HPDE6-E6E7 (cell line): ENCODE data around the gene SHC2.
"Not testable (repeated sequence)": the region's sequence is repeated elsewhere in the genome, so short reads cannot be mapped to it uniquely, and the experiment has no call there.

Experiments used
- DNase-seq: peaks from one replicate; pipeline ENCODE4 v3.0.0; 2011; ENCODE audit warnings: missing footprints; ENCODE audit errors: extremely low spot score

Gene SHC2

DNA sequence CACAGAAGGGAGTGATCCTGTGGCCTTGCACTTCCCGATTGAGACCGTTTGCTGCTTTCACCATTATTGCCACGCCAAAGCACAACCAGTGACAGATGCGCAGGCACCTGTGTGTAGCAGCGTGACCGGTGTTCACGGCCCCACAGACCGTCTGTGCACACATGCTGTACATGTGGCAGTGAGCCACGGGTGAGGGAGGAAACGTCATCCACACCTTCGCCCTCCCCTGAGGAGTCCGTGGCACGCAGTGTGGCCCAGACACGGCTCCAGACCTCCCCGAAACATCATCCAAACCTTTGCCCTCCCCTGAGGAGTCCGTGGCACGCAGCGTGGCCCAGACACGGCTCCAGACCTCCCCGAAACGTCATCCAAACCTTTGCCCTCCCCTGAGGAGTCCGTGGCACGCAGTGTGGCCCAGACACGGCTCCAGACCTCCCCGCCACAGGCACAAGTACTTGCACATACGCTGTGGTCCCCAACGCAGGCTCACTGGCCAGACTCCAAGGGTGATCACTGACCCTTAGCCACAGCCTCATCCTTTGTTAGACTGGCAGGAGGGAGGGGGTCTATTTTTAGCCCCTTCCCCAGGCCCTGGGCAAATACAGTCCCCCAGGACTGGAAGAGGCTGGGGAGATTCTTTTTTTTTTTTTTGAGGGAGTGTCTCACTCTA lies 7.9 kb upstream of the SHC2 start:
- DNase-seq = no peak

DNA sequence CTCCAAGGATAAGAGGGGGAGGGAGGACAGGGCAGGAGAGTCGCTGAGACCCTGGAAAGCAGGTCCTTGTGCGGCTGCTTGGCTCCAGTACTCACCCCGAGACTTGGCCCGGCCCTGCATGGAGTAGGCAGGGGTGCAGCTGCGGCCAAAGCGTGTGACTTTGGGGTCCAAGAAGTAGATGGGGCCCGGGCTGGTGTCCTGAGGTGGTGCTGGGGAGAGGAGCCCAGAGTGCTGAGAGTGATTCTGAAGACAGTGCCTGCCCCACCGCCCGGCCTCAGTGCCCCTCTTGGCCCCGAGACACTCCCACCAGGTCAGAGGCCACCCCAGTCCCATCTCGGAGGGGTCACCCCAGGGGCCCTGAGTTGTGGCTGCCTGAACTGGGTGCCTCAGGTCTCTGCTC lies 6.7 kb upstream of the SHC2 start:
- DNase-seq = no peak

DNA sequence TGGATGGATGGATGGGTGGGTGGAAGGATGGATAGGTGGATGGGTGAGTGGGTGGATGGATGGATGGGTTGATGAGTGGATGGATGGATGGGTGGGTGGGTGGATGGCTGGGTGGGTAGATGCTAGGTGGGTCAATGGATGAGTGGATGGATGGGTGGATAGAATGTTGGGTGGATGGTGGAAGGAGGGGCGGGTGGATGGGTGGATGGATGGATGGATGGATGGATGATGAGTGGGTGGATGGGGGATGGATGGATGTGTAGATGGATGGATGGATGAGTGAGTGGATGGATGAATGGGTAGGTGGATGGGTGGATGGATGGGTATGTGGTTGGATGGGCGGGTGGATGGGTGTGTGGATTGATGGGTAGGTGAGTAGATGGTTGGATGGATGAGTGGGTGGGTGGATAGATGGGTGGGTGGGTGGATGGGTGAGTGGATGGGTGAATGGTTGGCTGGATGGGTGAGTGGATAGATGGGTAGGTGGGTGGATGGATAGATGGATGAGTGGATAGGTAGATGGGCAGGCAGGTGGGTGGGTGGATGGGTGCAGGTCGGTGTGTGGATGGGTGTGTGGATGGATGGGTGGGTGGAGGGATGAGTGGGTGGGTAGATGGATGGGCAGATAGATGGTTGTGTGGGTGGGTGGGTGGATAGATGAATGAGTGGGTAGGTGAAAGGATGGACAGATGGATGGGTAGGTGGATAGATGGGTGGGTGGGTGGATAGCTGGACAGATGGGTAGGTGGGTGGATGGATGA lies 4.4 kb upstream of the SHC2 start:
- DNase-seq = no peak

DNA sequence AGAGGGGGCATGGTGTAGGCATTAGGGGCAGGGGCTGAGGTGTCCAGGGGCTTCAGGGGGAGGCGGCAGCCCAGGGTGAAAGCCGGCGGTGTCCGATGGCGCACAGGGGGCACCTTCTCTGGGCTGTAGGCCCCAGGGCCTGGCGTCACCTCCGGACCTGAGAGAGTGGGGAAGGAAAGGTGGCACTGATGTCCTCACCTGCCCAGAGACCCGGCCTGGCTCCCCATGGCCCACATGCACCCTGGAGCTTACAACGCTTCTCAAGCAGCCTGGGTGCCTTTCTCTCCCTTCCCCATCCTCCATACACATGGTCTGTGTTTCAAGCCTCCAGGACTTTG lies 3.3 kb upstream of the SHC2 start:
- DNase-seq = no peak

DNA sequence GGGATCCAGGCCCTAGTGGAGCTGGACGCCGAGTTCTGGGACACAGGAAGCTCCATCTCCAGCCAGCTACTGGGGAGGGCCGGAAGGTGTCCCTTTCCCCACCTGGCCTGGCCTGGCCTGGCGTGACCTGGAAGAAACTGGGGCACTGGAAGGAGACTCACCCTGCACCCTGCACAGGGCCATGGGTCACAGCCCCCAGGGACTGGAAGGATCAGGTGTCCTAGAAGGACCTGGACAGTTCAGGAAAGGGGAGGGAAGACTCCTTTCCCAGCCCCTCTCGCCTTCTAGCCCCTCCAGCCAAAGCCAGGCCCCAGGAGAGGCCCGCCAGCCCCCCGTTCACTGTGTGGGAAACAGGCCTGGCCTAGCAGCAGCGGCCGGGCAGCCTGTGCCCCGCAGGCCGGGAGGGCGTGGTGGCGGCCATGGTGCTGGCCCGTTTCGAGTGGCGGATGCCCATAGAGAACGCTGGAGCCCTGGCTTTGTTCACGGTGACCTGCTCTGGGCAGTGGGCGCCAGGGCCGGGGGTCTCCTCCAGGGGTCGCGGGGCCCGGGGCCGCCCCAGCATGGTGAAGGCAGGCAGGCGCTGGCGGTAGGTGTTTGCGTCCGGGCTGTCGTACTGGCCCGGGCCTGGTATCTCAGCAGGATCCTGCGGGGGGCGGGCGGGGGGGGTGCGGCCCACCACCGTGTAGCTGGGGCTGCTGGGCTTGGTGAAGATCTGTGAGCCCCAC lies 2.8 kb upstream of the SHC2 start:
- DNase-seq = no peak

- no peak for DNase-seq
Observed at GRCh38 chr19:461721-462551, 1.1 kb upstream of the SHC2 start.

GRCh38 chr19:459724-460511 lies 915 bp downstream of the SHC2 start:
- no peak for DNase-seq

- no peak for DNase-seq
Observed at GRCh38 chr19:458091-459042, 2.5 kb downstream of the SHC2 start.

DNA sequence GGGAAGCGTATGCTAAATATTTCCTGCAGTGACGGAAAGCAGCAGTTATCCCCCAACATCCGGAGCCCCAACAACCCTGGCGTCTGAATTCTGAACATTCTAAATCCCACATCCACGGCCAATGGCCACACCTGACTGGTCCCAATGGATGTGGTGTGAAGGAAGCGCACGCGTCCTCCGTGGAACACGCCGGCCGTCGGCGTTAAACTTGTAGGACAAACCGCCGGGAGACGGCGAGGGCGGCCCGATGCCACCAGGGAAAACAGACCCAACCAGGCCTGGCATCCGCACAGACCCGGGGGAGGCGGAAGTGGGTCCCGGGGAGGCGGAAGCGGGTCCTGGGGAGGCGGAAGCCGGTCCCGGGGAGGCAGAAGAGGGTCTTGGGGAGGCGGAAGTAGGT lies 3.2 kb downstream of the SHC2 start:
- no peak for DNase-seq

GRCh38 chr19:456547-457110 lies 4.2 kb downstream of the SHC2 start:
- DNase-seq = no peak

DNA sequence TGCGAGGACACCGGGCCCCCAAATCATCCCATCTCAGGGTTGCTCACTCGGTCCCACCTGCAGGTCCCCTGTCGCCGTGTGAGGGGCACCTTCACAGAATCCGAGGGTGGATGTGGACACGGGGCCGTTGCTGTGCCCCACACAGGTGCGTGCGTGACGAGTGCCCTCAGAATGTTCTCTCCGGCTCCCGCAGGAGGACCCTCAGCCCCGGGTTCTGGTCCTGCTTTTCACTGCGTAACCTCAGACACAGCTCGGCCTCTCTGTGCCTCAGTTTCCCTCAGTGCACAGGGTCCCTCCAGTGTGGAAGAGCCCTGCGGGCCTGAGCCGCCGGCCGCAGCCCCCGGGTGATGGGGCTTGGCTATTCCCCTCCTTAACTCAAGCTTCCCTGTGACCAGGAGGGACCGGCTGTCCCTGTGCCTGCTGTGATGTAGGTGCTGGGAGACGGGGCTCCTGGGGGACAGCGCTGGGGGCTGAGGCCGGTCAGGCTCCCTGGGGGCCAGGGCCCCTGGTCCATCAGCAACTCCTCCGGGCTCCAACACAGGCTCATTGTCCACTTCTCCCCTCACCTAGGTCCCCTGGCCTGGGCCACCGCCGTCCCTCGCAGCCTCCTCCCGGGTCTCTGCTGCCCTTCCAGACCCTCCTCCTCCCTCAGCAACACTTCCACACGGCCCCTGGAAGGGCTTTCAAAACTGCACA lies 4.8 kb downstream of the SHC2 start:
- DNase-seq = no peak

- no peak for DNase-seq
Observed at GRCh38 chr19:455031-455705, 5.7 kb downstream of the SHC2 start.

DNA sequence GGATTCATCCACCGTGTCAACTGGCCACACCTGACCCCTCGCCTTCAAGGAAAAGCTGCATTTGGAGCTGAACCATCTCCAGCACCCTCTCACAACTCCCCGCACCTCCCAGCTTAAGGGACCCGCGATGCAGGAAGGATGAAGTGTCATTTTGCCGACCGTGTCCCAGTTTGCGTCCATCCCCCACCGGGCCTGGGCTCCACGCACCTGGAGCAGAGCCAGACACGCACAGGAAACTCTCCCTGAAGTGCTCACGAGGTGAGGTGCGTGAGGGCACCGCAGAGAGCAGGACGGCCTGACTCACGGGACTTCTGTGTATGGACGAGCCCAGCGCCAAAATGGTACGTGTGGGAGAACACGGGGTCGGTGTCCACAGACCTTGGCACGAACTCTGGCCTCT lies 7.2 kb downstream of the SHC2 start:
- no peak for DNase-seq

GRCh38 chr19:452829-453228 lies 8.0 kb downstream of the SHC2 start:
- DNase-seq = no peak

- DNase-seq = not testable (repeated sequence)
Observed at GRCh38 chr19:450912-451481, 9.8 kb downstream of the SHC2 start.

- DNase-seq = no peak
Observed at GRCh38 chr19:449916-450315, 10.9 kb downstream of the SHC2 start.

DNA sequence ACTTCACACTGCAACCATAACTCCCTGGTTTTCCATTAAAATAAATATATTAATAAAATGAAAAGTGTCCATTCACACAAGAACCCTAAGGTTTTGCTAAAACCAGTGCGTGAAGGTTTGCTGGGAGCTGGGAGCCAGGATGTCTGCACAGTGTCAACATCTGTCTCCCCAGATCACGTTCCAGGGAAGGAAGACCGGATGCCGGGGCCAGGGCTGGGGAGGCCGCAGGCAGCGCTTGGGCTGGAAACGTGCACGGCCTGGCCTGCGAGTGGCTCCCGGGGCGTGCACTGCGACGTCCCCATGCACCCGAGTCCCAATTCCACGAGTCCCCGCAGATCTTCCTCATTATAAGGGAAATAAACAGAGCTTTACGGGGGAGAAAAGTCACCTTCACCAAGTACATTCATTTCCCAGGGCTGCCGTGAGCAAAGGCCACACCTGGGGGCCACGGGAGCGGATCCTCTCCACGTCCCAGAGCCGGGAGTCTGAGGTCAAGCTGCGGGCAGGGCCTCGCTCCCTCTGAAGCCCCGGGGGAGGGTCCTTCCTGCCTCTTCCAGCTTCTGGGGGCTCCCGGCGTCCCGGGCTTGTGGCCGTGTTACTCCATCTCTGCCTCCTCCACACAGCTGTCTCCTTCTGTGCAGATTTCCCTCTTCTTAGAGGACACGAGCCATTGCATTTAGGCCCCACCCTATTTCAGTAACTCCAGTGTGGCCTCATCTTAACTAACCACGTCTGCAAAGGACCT lies 12.8 kb downstream of the SHC2 start:
- DNase-seq = no peak

GRCh38 chr19:447064-447426 lies 13.8 kb downstream of the SHC2 start:
- DNase-seq = no peak
